A549 (cell line): ENCODE results near the gene FAHD2A.
"Not testable (repeated sequence)": the region's sequence is repeated elsewhere in the genome, so short reads cannot be mapped to it uniquely, and the experiment has no call there.

Experiments used
- CHD2 ChIP-seq: fragments of 150-350 bp; IDR thresholded peaks from 2 replicates; pipeline ENCODE4 v1.6.1; 2014; ENCODE audit warnings: low read length; ENCODE audit not compliant: partially characterized antibody
- CTCF ChIP-seq: fragments of >200 bp; sonication (Bioruptor Twin); formaldehyde crosslinking; IDR thresholded peaks from 3 replicates; pipeline ENCODE4 v1.5.1; 2016
- NFE2L2 ChIP-seq: fragments of 150-350 bp; conservative IDR thresholded peaks from 2 replicates; pipeline ENCODE4 v1.6.1; 2014; ENCODE audit warnings: low read length
- NR3C1 ChIP-seq: fragments of >200 bp; sonication (Bioruptor Twin); formaldehyde crosslinking; IDR thresholded peaks from 3 replicates; pipeline ENCODE4 v1.6.1; 2017

- not testable (repeated sequence) for TF ChIP-seq CTCF, NFE2L2, NR3C1, CHD2
Observed at GRCh38 chr2:95411239-95411638, 8.7 kb downstream of the FAHD2A start.
